OCI-LY1 (cell line): ENCODE results near the gene DHRS9.

ENCODE experiments used
- H2AFZ ChIP-seq: fragments of 200-600 bp; sonication (generic), shearing (Covaris generic); 2 replicates; pipeline ENCODE4 v1.6.0; 2014; ENCODE audit warnings: antibody characterized with exemption, mild to moderate bottlenecking, low read length
- H3F3A ChIP-seq: fragments of 200-600 bp; sonication (generic), shearing (Covaris generic); 2 replicates; pipeline ENCODE4 v1.6.0; 2014; ENCODE audit warnings: mild to moderate bottlenecking, antibody characterized with exemption, low read length, moderate library complexity; ENCODE audit not compliant: insufficient read depth
- H3K27ac ChIP-seq: fragments of 200-600 bp; sonication (generic); 2 replicates; pipeline ENCODE4 v1.5.1; 2014; ENCODE audit warnings: low read length, mixed run types, mild to moderate bottlenecking, low read depth; ENCODE audit not compliant: poor library complexity, severe bottlenecking
- H3K27me3 ChIP-seq: fragments of 200-600 bp; sonication (generic); 2 replicates; pipeline ENCODE4 v1.6.0; 2014; ENCODE audit warnings: antibody characterized with exemption, mild to moderate bottlenecking, low read length, moderate library complexity; ENCODE audit not compliant: insufficient read depth
- H3K36me3 ChIP-seq: fragments of 200-600 bp; sonication (generic); 2 replicates; pipeline ENCODE4 v1.6.1; 2014; ENCODE audit warnings: mild to moderate bottlenecking, antibody characterized with exemption, low read length, moderate library complexity, mixed read lengths; ENCODE audit not compliant: insufficient read depth
- H3K4me1 ChIP-seq: fragments of 200-600 bp; sonication (generic); 2 replicates; pipeline ENCODE4 v1.5.1; 2014; ENCODE audit warnings: mild to moderate bottlenecking, low read length, moderate library complexity; ENCODE audit not compliant: insufficient read depth, severe bottlenecking
- H3K4me2 ChIP-seq: fragments of 200-600 bp; sonication (generic), shearing (Covaris generic); 2 replicates; pipeline ENCODE4 v1.6.1; 2014; ENCODE audit warnings: low read length
- H3K4me3 ChIP-seq: fragments of 200-600 bp; sonication (generic); 2 replicates; pipeline ENCODE4 v1.5.1; 2014; ENCODE audit warnings: low read length, low read depth, mild to moderate bottlenecking, mixed read lengths; ENCODE audit not compliant: poor library complexity, severe bottlenecking
- H3K79me2 ChIP-seq: fragments of 200-600 bp; shearing (Covaris generic); 2 replicates; pipeline ENCODE4 v1.6.1; 2016; ENCODE audit warnings: mixed run types, low read length, mixed read lengths; ENCODE audit not compliant: insufficient read depth
- H3K9ac ChIP-seq: fragments of 200-600 bp; sonication (generic), shearing (Covaris generic); 2 replicates; pipeline ENCODE4 v1.6.1; 2014; ENCODE audit warnings: mild to moderate bottlenecking, low read length, mixed read lengths
- H3K9me2 ChIP-seq: fragments of 200-600 bp; sonication (generic), shearing (Covaris generic); 2 replicates; pipeline ENCODE4 v1.6.1; 2014; ENCODE audit warnings: low read depth, mild to moderate bottlenecking, low read length, mixed read lengths
- H3K9me3 ChIP-seq: fragments of 200-600 bp; shearing (Covaris generic); 2 replicates; pipeline ENCODE4 v1.6.1; 2014; ENCODE audit warnings: low read length, mixed read lengths
- H4K20me1 ChIP-seq: fragments of 200-600 bp; sonication (generic), shearing (Covaris generic); 2 replicates; pipeline ENCODE4 v1.6.0; 2016; ENCODE audit warnings: mild to moderate bottlenecking, low read length; ENCODE audit not compliant: insufficient read depth
- CTCF ChIP-seq: fragments of 200-600 bp; sonication (generic), shearing (Covaris generic); IDR thresholded peaks from 2 replicates; pipeline ENCODE4 v1.5.1; 2017; ENCODE audit warnings: mild to moderate bottlenecking, antibody characterized with exemption, low read length, moderate library complexity, mixed read lengths
- EZH2 ChIP-seq: fragments of 200-600 bp; sonication (generic), shearing (Covaris generic); IDR thresholded peaks from 2 replicates; pipeline ENCODE4 v1.8.0; 2017; ENCODE audit warnings: borderline replicate concordance, mixed run types, mild to moderate bottlenecking, antibody characterized with exemption, low read length, moderate library complexity, mixed read lengths

Gene DHRS9

GRCh38 chr2:169069341-169069740 lies at the start of gene DHRS9:
DHRS9 (plus strand) TSS chr2:169069563; CDS start chr2:169081582, 12,019 bp downstream.
- no peaks in the 10 kb centered on the region for H3K9me3 ChIP-seq
- H3K4me3 ChIP-seq, result no peak within 1 kb of the TSS
- no peak within 1 kb of the TSS for H2AFZ ChIP-seq
- no peaks in the 10 kb centered on the region for H3K27me3 ChIP-seq
- H3F3A ChIP-seq, result no peaks in the 10 kb centered on the region
- no peak within 1 kb of the TSS for H3K9ac ChIP-seq
- no peak within 1 kb of the TSS for H3K4me2 ChIP-seq
- TF ChIP-seq EZH2, result no peak
- TF ChIP-seq CTCF, result no peak
- H3K27ac ChIP-seq, result no peak within 1 kb of the TSS
- H3K36me3 ChIP-seq, result no peaks in the 10 kb centered on the region
- H3K9me2 ChIP-seq, result no peaks in the 10 kb centered on the region
- H3K79me2 ChIP-seq, result no peaks in the 10 kb centered on the region
- H3K4me1 ChIP-seq, result no peaks in the 10 kb centered on the region
- no peaks in the 10 kb centered on the region for H4K20me1 ChIP-seq

GRCh38 chr2:169023161-169023560 lies 46.2 kb upstream of the DHRS9 start:
- H3K4me1 ChIP-seq, result no peaks in the 10 kb centered on the region
- H3K27me3 ChIP-seq, result no peaks in the 10 kb centered on the region
- no peaks in the 10 kb centered on the region for H4K20me1 ChIP-seq
- H3K4me2 ChIP-seq, result no peak overlapping the region
- no peak for TF ChIP-seq CTCF
- TF ChIP-seq EZH2, result no peak
- no peak overlapping the region for H3K27ac ChIP-seq
- H3K36me3 ChIP-seq, result no peaks in the 10 kb centered on the region
- H3K9ac ChIP-seq, result no peak overlapping the region
- no peak overlapping the region for H3K4me3 ChIP-seq
- no peaks in the 10 kb centered on the region for H3F3A ChIP-seq
- no peaks in the 10 kb centered on the region for H3K9me3 ChIP-seq
- H2AFZ ChIP-seq, result no peak overlapping the region
- no peaks in the 10 kb centered on the region for H3K79me2 ChIP-seq
- H3K9me2 ChIP-seq, result no peaks in the 10 kb centered on the region

DNA sequence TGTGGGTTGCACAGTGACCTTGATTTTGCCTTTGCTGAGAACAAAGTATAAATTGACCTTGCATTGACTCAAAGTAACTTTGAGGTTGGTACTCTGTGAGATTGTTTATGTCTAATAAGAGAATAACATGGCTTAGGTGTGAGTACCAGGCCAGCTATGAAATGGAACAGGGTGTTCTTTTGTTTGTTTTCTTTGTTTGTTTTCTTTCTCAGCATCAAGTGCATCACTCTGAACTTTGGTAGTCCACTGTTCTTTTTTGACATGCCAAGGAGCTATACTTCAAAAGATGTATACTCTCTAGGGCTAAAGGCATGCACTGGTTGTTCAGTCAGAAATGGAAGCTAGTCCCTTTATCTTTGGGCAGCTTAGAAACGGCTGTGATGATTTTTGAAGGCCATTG lies 43.3 kb upstream of the DHRS9 start:
- Histone ChIP-seq H3K4me1 (no peaks in the 10 kb centered on the region), H2AFZ (no peak overlapping the region), H3K9me3 (no peaks in the 10 kb centered on the region), H3K27me3 (no peaks in the 10 kb centered on the region), H3K36me3 (no peaks in the 10 kb centered on the region), H3K27ac (no peak overlapping the region), H3K9me2 (no peaks in the 10 kb centered on the region), H3K79me2 (no peaks in the 10 kb centered on the region), H3K4me2 (no peak overlapping the region), H4K20me1 (no peaks in the 10 kb centered on the region), H3K4me3 (no peak overlapping the region), H3K9ac (no peak overlapping the region), H3F3A (no peaks in the 10 kb centered on the region)
- TF ChIP-seq CTCF (no peak), EZH2 (no peak)
